Midbrain (tissue), 1 donor: ENCODE measurements around the gene ZNF669.

Source experiments
- DNase-seq: peaks from one replicate; lab custom pipeline; 2025; lab: John Stamatoyannopoulos, UW

ZNF669 gene

DNA sequence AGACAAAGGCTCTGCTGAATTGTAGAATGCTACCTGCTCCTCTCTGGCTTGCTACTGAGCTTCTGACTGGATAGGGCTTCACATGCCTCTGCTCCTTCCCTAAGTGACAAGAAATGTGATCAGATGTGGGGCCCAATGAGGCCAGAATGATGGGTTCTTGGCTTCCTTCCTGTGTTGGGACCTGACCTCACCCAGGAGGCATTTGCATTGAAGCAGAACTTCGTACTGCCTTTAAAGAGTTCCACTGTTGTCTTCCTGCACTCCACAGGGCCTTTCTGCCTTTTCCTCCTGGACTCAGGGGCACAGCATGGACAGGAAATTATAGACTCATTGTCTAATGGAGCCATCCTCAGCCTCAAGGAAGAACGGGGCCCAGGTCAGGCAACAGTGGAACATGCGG, 39.9 kb downstream of the ZNF669 start:
- DNase-seq: no peak

DNA sequence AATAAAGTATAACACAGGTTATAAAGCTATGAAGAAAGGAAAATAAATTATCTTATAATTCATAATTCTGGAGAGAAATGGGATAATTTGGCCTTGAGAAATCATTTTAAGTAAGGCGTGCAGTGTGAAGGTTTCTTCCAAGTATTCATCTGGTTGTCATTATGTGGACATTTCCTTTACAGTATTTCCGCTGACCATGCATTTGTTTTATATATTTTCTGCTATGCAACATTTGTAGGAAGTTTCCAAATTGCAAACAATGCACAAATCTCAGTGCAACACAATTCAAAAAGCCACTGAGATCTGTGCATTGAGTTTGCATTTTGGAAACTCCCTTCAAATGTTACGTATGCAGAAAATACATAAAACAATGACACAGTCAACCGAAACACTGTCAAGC, 43.4 kb downstream of the ZNF669 start:
- no peak for DNase-seq

DNA sequence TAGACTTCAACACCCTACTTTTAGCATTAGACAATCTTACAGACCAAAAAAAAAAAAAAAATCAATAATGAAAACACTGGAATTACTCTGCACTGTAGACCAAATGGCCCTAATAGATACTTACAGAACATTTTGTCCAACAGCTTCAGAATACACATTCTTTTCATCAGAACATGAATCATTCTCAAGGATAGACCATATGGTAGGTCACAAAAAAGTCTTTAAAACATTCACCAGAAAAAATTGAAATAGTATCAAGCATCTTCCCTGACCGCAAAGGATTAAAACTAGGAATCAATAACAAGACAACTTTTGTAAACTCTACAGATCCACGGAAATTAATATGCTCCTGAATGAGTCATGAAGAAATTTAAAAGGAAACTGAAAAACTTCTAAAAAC, 48.1 kb downstream of the ZNF669 start:
- DNase-seq: no peak

DNA sequence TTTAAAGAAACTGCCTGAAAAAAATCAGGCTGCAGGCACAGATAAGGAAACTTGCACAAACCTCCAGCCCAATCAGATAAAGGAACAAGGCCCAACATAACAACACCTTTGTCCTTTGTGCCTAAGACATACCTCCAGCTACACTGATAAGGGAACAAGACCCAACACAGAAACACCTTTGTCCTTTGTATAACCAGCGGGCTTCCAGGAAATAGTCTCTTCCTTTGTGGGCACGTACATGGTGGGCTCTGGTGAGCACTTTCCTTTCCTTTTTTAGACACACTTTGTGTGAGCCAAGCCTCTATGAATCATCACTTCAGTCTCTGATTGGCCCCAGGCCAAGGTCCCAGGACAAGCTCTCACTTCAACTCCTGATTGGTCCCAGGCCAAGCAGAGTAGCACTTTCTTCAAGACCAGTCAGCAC, 49.2 kb downstream of the ZNF669 start:
- DNase-seq: no peak
